Esophagus muscularis mucosa (tissue), 4 donors: ENCODE data around the gene ITGB8. TPM values are rescaled to one million over a fixed set of nuclear protein-coding genes. Genes with fewer than 3 reads are reported as not detected.

ENCODE experiments used
- DNase-seq: peaks from one replicate; pipeline ENCODE4 v3.0.0-alpha.2; 2017; ENCODE audit errors: extremely low spot score
- H3K27ac ChIP-seq, 4 donors: fragments of 200-600 bp; sonication (generic); replicated peaks in 1 of 4; 1 replicate in 3 of 4; 2 replicates in 1 of 4; pipeline ENCODE4 v1.5.1; 2016 to 2019; ENCODE audit warnings: mild to moderate bottlenecking in 1 of 4
- H3K27me3 ChIP-seq, 4 donors: fragments of 200-600 bp; sonication (generic); one replicate each; pipeline versions ENCODE4 v1.5.1 to v1.6.0; 2016 to 2019
- H3K36me3 ChIP-seq, 4 donors: fragments of 200-600 bp; sonication (generic); one replicate each; pipeline ENCODE4 v1.5.1; 2016 to 2019
- H3K4me1 ChIP-seq, 4 donors: fragments of 200-600 bp; sonication (generic); one replicate each; pipeline ENCODE4 v1.5.1; 2016 to 2019
- H3K4me3 ChIP-seq, 4 donors: fragments of 200-600 bp; sonication (generic); 1 replicate in 2 of 4; 2 replicates in 2 of 4; pipeline ENCODE4 v1.5.1; 2016 to 2019; ENCODE audit warnings: mild to moderate bottlenecking in 4 of 4, moderate library complexity in 1 of 4
- H3K9me3 ChIP-seq, 4 donors: fragments of 200-600 bp; sonication (generic); 1 replicate in 3 of 4; 2 replicates in 1 of 4; pipeline ENCODE4 v1.5.1; 2016 to 2019
- EP300 ChIP-seq: sonication (generic); formaldehyde crosslinking; IDR thresholded peaks from one replicate; pipeline ENCODE4 v1.6.1; 2017; ENCODE audit warnings: antibody characterized with exemption
- POLR2A ChIP-seq: fragments of 450-650 bp; IDR thresholded peaks from one replicate; pipeline ENCODE4 v1.6.1; 2017; ENCODE audit warnings: antibody characterized with exemption, moderate library complexity, mild to moderate bottlenecking, low read depth
- POLR2AphosphoS5 ChIP-seq, 2 donors: sonication (generic); formaldehyde crosslinking; IDR thresholded peaks; one replicate each; pipeline ENCODE4 v1.6.1; 2017; ENCODE audit warnings: antibody characterized with exemption in 2 of 2
- WGBS: methylation state at CpG from one replicate; pipeline ENCODE4 v1.1.5; 2018; 5-methylcytosine and 5-hydroxymethylcytosine counted together
- intact Hi-C: fragments of 100-400 bp; cut with DNase I; formaldehyde crosslinking; loops from one replicate; pipeline ENCODE4 v1.15.1; 2023
- total RNA-seq, 4 donors: library from RNA; depleted of rRNA; stranded (reverse); fragments of >200 nt; gene quantifications; one replicate each; pipeline versions ENCODE4 v1.1.0 to v1.2.1, GENCODE V29; 2016
- TF ChIP-seq, protein P1 (sequence below), 3 experiments: fragments of 200-600 bp in 2 of 3; fragments of 450-650 bp in 1 of 3; sonication (generic) in 2 of 3; IDR thresholded peaks; one replicate each; pipeline ENCODE4 v1.5.1; 2017 to 2019; ENCODE audit warnings: antibody characterized with exemption in 3 of 3, mild to moderate bottlenecking in 2 of 3, moderate library complexity in 1 of 3

ITGB8 gene
- total RNA-seq, 4 donors from 2014 or later: 19.5 to 30.4 (median 21.5) TPM

DNA sequence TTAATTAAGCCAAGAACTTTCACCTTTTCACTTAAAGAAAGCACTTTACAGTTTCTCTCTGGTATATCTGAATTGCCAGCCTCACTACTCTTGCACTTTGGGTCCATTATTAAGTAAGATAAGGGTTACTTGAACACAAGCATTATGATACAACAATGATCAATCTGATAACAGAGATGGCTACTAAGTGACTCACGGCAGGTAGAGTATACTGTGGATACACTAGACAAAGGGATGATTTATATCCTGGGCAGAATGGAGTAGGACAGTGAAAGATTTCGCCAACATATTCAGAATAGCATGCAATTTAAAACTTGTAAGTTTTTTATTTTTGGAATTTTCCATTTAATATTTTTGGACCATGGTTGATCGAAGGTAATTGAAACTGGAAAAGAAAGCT is 34.3 kb upstream of the ITGB8 start:
- Histone ChIP-seq H3K4me3 (no peak overlapping the region), H3K27me3 (no peaks in the 10 kb centered on the region), H3K36me3 (no peaks in the 10 kb centered on the region), H3K9me3 (no peaks in the 10 kb centered on the region), H3K27ac (no peak overlapping the region), H3K4me1 (peaks cover 0 to 15% (median 10%) of the 10 kb centered on the region in 4 donors)
- WGBS: 91% methylated on average over 3 of the region's 3 CpGs
- no peak for DNase-seq
- intact Hi-C loops: no loop called here
- no peak for TF ChIP-seq EP300
- no peak for TF ChIP-seq POLR2A
- no peak for TF ChIP-seq POLR2AphosphoS5 (IDR thresholded peaks at IDR 0.05)
- TF ChIP-seq, protein P1, sequence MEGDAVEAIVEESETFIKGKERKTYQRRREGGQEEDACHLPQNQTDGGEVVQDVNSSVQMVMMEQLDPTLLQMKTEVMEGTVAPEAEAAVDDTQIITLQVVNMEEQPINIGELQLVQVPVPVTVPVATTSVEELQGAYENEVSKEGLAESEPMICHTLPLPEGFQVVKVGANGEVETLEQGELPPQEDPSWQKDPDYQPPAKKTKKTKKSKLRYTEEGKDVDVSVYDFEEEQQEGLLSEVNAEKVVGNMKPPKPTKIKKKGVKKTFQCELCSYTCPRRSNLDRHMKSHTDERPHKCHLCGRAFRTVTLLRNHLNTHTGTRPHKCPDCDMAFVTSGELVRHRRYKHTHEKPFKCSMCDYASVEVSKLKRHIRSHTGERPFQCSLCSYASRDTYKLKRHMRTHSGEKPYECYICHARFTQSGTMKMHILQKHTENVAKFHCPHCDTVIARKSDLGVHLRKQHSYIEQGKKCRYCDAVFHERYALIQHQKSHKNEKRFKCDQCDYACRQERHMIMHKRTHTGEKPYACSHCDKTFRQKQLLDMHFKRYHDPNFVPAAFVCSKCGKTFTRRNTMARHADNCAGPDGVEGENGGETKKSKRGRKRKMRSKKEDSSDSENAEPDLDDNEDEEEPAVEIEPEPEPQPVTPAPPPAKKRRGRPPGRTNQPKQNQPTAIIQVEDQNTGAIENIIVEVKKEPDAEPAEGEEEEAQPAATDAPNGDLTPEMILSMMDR (IDR thresholded peaks at IDR 0.05): no peak

DNA sequence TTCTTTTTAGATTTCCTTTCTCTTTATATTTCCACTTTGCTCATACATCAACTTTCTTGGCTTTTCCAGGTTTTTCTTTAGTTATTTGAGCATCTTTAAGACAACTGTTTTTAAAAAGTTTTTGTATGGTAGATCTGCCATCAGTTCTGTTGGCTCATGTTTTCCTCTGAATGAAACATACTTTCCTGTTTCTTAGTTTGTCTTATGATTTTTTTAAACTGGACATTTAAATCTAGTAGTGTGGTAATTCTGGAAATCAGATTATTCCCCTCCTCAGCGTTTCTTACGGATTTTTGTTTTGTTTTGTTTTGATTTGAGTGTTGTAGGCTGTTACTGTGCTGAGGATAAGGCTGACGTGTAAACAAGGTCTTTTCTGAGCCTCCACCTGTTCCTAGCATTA is 33.8 kb upstream of the ITGB8 start:
- WGBS: 55% methylated on average over 3 of the region's 3 CpGs
- Histone ChIP-seq H3K4me3 (no peak overlapping the region), H3K27me3 (no peaks in the 10 kb centered on the region), H3K4me1 (peaks cover 0 to 15% (median 10%) of the 10 kb centered on the region in 4 donors), H3K36me3 (no peaks in the 10 kb centered on the region), H3K27ac (no peak overlapping the region), H3K9me3 (no peaks in the 10 kb centered on the region)
- no peak for DNase-seq
- TF ChIP-seq, protein P1 (IDR thresholded peaks at IDR 0.05): no peak
- TF ChIP-seq POLR2AphosphoS5 (IDR thresholded peaks at IDR 0.05) (no peak), EP300 (no peak), POLR2A (no peak)
- intact Hi-C loops: no loop called here

DNA sequence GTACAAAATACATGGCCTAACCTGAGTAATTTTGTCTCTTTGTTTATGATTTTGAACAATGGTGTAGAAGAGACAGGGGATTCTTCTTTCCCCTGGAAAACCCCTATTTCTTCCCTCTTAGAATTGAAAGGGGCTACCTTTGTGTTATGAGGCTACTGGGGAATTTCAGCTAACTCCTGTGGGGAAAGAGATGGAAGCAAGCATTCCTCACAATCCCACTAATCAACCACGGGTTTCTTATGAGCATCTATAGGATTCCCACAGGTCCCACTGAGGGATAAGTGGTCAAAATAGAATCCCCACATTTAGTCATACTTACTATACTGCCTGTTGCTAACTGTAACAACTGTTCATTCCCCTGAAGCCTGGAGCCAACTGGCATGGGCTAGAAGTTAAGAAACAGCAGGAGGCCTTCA is 32.2 kb upstream of the ITGB8 start:
- no peak for DNase-seq
- no peak overlapping the region for H3K27ac ChIP-seq

DNA sequence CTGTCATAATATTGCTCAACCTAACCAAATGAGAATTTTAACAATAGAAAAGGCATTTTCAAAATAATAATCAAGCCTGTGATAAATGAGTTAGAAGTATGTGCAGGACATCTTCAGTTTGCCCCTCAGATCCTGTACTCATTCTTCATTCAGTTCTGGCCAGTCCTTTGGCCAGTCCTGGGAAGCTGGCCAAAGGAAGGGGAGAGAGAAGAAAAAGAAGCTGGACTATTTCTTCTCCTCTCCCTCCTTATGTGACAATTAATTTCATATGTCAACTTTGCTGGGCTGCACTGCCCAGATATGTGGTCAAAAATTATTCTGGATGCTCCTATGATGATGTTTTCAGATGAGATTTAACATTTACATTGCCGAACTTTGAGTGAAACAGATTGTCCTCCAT is 31.6 kb upstream of the ITGB8 start:
- Histone ChIP-seq H3K36me3 (no peaks in the 10 kb centered on the region), H3K4me3 (no peak overlapping the region), H3K27ac (peak overlapping the region in 1 of 4 donors; percentile 26), H3K9me3 (no peaks in the 10 kb centered on the region), H3K27me3 (no peaks in the 10 kb centered on the region), H3K4me1 (peaks cover 0 to 15% (median 10%) of the 10 kb centered on the region in 4 donors)
- DNase-seq: no peak
- 59% methylated on average over 1 of the region's 1 CpG for WGBS
- intact Hi-C loops: no loop called here
- TF ChIP-seq, protein P1 (IDR thresholded peaks at IDR 0.05): no peak
- TF ChIP-seq EP300 (no peak), POLR2A (no peak), POLR2AphosphoS5 (IDR thresholded peaks at IDR 0.05) (no peak)

More for the DNA sequence above, 32.2 kb upstream of the ITGB8 start:
- Histone ChIP-seq H3K4me1 (peaks cover 0 to 15% (median 10%) of the 10 kb centered on the region in 4 donors), H3K27me3 (no peaks in the 10 kb centered on the region), H3K9me3 (no peaks in the 10 kb centered on the region), H3K36me3 (no peaks in the 10 kb centered on the region), H3K4me3 (no peak overlapping the region)
- WGBS: 94% methylated on average over 1 of the region's 1 CpG
- intact Hi-C loops: no loop called here
- TF ChIP-seq POLR2A (no peak), EP300 (no peak), POLR2AphosphoS5 (IDR thresholded peaks at IDR 0.05) (no peak)
- TF ChIP-seq, protein P1 (IDR thresholded peaks at IDR 0.05): no peak

DNA sequence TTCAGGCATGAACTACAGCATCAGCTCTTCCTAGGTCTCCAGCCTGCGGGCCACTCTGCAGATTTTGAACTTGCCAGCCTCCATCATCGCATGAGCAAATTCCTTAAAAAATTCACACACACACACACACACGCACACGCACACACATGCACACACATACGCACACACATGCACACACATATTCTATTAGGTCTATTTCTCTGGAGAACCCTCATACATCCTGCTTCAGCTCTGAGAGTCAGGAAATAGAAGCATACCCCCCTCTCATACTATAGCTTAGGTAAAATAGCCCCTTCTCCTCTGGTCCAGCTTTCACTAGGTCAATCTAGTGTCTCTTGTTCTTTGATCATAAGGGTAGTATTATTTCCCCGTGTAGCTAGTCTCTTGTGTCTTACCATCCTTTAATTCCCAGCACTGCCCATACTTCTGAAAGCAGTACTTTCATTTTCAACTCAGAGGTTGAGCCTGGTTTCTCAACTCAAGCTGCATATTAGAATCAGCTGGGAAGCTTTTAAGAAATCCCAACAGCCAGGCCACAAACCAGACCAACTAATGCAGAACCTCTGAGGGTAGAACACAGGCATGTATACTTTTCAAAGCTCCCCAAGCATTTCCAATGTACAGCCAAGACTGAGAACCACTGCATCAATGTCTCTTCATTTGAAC is 30.9 kb upstream of the ITGB8 start:
- Histone ChIP-seq H3K27ac (peak overlapping the region in 1 of 4 donors; percentile 26), H3K36me3 (no peaks in the 10 kb centered on the region), H3K4me1 (peaks cover 0 to 15% (median 10%) of the 10 kb centered on the region in 4 donors), H3K27me3 (no peaks in the 10 kb centered on the region), H3K9me3 (no peaks in the 10 kb centered on the region), H3K4me3 (peak overlapping the region in 1 of 4 donors; percentile 35)
- intact Hi-C loops: no loop called here
- DNase-seq: no peak
- WGBS: 87% methylated on average over 6 of the region's 6 CpGs
- TF ChIP-seq POLR2A (no peak), EP300 (no peak), POLR2AphosphoS5 (IDR thresholded peaks at IDR 0.05) (no peak)
- TF ChIP-seq, protein P1 (IDR thresholded peaks at IDR 0.05): no peak
